OCI-LY3 (cell line): ENCODE measurements around the gene HIGD2A.

ENCODE experiments used
- CTCF ChIP-seq: fragments of 200-600, 300-600 bp; sonication (generic); IDR thresholded peaks from 2 replicates; pipeline ENCODE4 v1.5.1; 2014; ENCODE audit warnings: antibody characterized with exemption, low read length, low read depth
- EZH2phosphoT487 ChIP-seq: fragments of 200-600 bp; shearing (Covaris generic); IDR thresholded peaks from 2 replicates; pipeline ENCODE4 v1.6.1; 2018; ENCODE audit warnings: antibody characterized with exemption, mixed run types, low read depth

- TF ChIP-seq CTCF, result no peak
- no peak for TF ChIP-seq EZH2phosphoT487
Measured at GRCh38 chr5:176413709-176414191, 25.2 kb downstream of the HIGD2A start.
